Neural cell (in vitro differentiated cells): ENCODE data around the gene CREB3L2.

ENCODE experiments used
- CTCF ChIP-seq: fragments of 450-650 bp; IDR thresholded peaks from 2 replicates; pipeline ENCODE4 v1.5.1; 2014; ENCODE audit warnings: antibody characterized with exemption, mild to moderate bottlenecking, moderate library complexity; ENCODE audit not compliant: poor library complexity, severe bottlenecking
- EP300 ChIP-seq: fragments of 450-650 bp; conservative IDR thresholded peaks from 2 replicates; pipeline ENCODE4 v1.6.1; 2014; ENCODE audit warnings: antibody characterized with exemption, mild to moderate bottlenecking, moderate library complexity; ENCODE audit not compliant: poor library complexity, severe bottlenecking
- EZH2 ChIP-seq: fragments of 200-600, 300-800 bp; shearing (Covaris generic), sonication (generic); IDR thresholded peaks from 2 replicates; pipeline ENCODE4 v1.6.1; 2014; ENCODE audit warnings: antibody characterized with exemption, low read length, borderline replicate concordance, mild to moderate bottlenecking; ENCODE audit not compliant: insufficient read depth, poor library complexity, severe bottlenecking
- MXI1 ChIP-seq: fragments of 450-650 bp; conservative IDR thresholded peaks from 2 replicates; pipeline ENCODE4 v1.6.1; 2014; ENCODE audit warnings: antibody characterized with exemption, mild to moderate bottlenecking; ENCODE audit not compliant: poor library complexity, severe bottlenecking
- POLR2AphosphoS5 ChIP-seq: IDR thresholded peaks from 2 replicates; pipeline ENCODE4 v1.6.1; 2012
- RAD21 ChIP-seq: fragments of 450-650 bp; conservative IDR thresholded peaks from 2 replicates; pipeline ENCODE4 v1.6.1; 2014; ENCODE audit warnings: antibody characterized with exemption, mild to moderate bottlenecking, moderate library complexity
- TAF1 ChIP-seq: IDR thresholded peaks from 2 replicates; pipeline ENCODE4 v1.6.1; 2012; ENCODE audit warnings: low read depth

DNA sequence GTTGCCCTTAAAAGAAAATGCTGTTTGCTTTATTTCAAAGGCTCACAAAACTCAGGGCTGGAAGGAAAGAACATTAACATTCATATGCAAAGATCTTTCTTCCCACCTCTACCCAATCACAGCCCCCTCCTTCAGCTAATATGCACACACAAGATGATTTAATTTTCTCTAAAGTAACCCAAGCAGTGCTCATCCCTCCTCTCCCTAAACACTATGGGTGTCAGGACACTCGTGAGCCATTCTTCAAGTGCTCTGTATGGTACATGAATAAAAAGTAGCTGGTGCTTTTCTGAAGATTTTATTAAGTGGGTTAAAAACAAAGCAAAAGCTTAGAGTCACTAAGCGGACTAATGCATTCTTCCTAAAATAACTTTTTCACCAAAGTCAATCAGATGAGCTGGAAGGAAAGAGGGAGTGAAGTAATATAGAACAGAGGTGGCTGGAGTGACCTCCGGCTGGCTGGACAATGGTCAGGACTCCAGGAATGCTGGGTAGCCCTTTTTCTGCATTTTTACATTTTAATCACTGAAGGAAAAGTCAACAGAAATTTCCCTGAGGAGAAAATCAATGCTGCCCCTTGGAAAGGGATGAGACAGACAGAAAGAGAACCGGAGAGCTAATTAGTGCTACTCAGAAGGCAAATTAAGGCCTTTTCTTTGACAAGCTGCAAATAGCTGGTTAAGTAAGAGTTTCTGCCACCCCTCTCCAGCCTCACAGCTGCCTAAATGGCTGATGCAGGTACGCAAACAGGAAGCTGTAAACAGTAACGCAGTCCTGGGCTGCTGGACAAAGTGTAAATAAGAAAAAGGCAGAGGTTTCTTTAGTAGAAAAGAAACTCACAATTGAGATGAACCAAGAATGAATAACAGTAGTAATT, 161.7 kb downstream of the CREB3L2 start:
- TF ChIP-seq CTCF (no peak), POLR2AphosphoS5 (no peak), TAF1 (no peak), EZH2 (no peak), EP300 (no peak), RAD21 (no peak), MXI1 (no peak)
